IgD-negative memory B cell (primary cell): ENCODE measurements around the gene NDRG2. TPM values are rescaled to one million over a fixed set of nuclear protein-coding genes. Genes with fewer than 3 reads are reported as not detected.
"Not testable (repeated sequence)": the region's sequence is repeated elsewhere in the genome, so short reads cannot be mapped to it uniquely, and the experiment has no call there.

Source experiments
- H3K27ac Mint-ChIP-seq, 3 donors: one replicate each; pipeline ENCODE4 v1.8.0; 2020 to 2022; ENCODE audit warnings: mild to moderate bottlenecking in 3 of 3, mixed read lengths in 3 of 3, moderate library complexity in 1 of 3
- H3K27me3 Mint-ChIP-seq: one replicate; pipeline ENCODE4 v1.8.0; 2021; ENCODE audit warnings: mixed read lengths
- H3K36me3 Mint-ChIP-seq: one replicate; pipeline ENCODE4 v1.8.0; 2020; ENCODE audit warnings: mild to moderate bottlenecking, mixed read lengths
- H3K4me1 Mint-ChIP-seq, 3 donors: one replicate each; pipeline ENCODE4 v1.8.0; 2020 to 2022; ENCODE audit warnings: mixed read lengths in 3 of 3, mild to moderate bottlenecking in 1 of 3
- H3K4me3 Mint-ChIP-seq, 4 donors: one replicate each; pipeline ENCODE4 v1.8.0; 2020 to 2022; ENCODE audit warnings: mild to moderate bottlenecking in 4 of 4, mixed read lengths in 4 of 4, moderate library complexity in 3 of 4
- H3K9me3 Mint-ChIP-seq, 3 donors: one replicate each; pipeline ENCODE4 v1.8.0; 2020 to 2021; ENCODE audit warnings: mixed read lengths in 3 of 3, mild to moderate bottlenecking in 1 of 3
- polyA plus RNA-seq: library from polyadenylated mRNA; unstranded; fragments of 300-500 nt; fragmentation: Illumina TruSeq; gene quantifications from one replicate; pipeline ENCODE4 v1.2.3, GENCODE V29; 2021

Gene NDRG2
- polyA plus RNA-seq, 1 donor from 2014 or later = 4.9 TPM

DNA sequence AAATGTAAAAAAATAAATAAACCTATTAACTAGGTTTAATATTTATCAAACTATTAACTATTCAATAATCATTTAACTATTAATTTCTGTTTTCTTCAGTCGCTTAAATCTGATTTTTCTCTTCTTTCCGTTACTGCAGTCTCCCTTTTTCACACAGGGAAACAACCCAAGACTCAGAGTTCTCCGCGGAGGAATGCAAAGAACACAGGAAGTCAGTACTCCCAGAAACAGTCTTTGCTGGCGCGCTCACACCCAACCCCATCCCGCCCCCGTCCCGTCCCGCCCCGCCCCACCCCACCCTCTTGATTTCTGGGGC lies 35.4 kb downstream of the NDRG2 start:
- Mint-ChIP-seq H3K27ac (peak overlapping the region; percentile 17 to 99 (median 98)), H3K27me3 (peaks cover 1% of the 10 kb centered on the region), H3K4me1 (peaks cover 10 to 19% (median 14%) of the 10 kb centered on the region in 3 donors), H3K36me3 (no peaks in the 10 kb centered on the region), H3K9me3 (no peaks in the 10 kb centered on the region), H3K4me3 (peak overlapping the region; percentile 86 to 99 (median 94))

DNA sequence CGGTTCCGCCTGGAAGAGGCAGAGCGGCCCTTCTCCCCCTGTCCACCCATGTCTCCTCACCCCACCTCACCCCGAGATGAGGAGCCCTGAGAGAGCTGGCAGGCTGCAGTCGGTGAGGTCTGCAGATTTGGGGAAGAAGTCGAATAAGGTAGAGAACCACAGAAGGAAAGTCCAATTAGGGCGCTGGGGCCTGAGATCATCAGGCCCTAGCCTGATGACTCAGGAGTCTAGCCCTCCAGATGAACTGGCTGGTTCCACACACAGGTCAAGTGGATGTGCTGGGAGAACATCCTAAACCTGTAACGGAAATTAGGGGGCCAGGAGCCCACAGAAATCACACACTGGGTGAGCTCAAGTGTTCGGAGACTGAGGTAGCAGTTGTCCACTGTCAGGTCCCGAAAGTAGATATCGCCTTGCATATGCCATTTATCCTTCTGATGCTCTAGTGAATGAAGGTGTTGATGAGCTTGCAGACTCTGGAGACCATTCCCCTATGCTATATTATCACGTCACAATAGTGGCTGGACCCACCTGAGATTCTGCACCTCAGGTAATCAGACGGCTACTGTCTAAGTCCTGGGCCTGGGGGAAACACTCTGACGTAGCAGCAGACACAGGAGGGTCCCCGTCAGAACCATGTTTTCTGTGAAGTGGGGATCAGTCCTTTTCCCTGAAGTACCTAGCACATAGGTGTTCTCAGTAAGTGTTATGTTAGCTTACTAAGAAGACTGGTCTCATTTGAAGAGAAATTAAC lies 36.0 kb downstream of the NDRG2 start:
- no peaks in the 10 kb centered on the region for H3K36me3 Mint-ChIP-seq
- no peaks in the 10 kb centered on the region for H3K9me3 Mint-ChIP-seq
- peak overlapping the region in 3 of 4 donors; percentile 61 to 84 (median 71) for H3K4me3 Mint-ChIP-seq
- H3K27me3 Mint-ChIP-seq = peaks cover 1% of the 10 kb centered on the region
- H3K4me1 Mint-ChIP-seq = peaks cover 10 to 19% (median 14%) of the 10 kb centered on the region in 3 donors
- peak overlapping the region in 2 of 3 donors; percentile 76 to 99 for H3K27ac Mint-ChIP-seq

DNA sequence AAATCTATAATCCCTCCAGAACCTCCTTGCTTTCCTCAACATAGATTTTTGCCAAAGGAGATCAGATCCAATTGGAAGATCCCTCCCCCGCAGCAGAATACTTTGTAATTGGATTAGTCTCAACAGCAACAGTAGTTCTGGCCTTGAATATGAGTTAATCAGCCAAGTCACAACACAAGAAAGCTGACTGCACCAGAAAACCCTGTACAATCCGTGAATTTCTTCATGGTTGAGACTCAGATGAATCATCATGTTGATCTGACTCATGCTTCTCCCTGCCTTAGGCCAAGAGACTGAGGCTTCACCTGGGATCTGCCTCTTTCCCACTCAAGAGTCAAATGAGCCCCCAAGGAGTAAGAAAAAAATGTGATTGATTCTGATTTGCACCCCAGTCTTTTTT lies 38.0 kb downstream of the NDRG2 start:
- H3K4me1 Mint-ChIP-seq = peaks cover 10 to 16% (median 12%) of the 10 kb centered on the region in 3 donors
- H3K36me3 Mint-ChIP-seq = no peaks in the 10 kb centered on the region
- H3K4me3 Mint-ChIP-seq = peak overlapping the region in 1 of 4 donors; percentile 61
- H3K27me3 Mint-ChIP-seq = peaks cover 3% of the 10 kb centered on the region
- no peak overlapping the region for H3K27ac Mint-ChIP-seq
- no peaks in the 10 kb centered on the region for H3K9me3 Mint-ChIP-seq

DNA sequence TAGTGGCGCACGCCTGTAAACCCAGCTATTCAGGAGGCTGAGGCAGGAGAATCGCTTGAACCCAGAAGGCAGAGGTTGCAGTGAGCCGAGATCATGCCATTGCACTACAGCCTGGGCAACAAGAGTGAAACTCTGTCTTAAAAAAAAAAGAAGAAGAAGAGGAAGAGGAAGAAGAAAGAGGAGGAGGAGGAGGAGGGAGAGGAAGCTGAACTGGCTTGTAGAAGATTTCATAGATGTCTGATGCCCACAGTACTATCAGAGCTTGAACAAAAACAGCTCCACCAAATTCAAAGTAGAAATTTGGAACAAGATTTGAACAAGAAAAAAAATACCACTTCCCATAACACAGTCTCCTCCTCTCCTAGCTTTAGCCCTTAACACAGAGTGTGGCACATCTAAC lies 39.2 kb downstream of the NDRG2 start:
- peaks cover 8 to 12% (median 10%) of the 10 kb centered on the region in 3 donors for H3K4me1 Mint-ChIP-seq
- H3K36me3 Mint-ChIP-seq, H3K27me3 Mint-ChIP-seq, H3K4me3 Mint-ChIP-seq, H3K9me3 Mint-ChIP-seq, H3K27ac Mint-ChIP-seq: not testable (repeated sequence)

- Mint-ChIP-seq H3K27me3 (peaks cover 7% of the 10 kb centered on the region), H3K9me3 (peaks cover 0 to 1% (median 0%) of the 10 kb centered on the region in 3 donors), H3K36me3 (no peaks in the 10 kb centered on the region), H3K27ac (no peak overlapping the region), H3K4me1 (peaks cover 0 to 5% (median 0%) of the 10 kb centered on the region in 3 donors), H3K4me3 (no peak overlapping the region)
Observed at GRCh38 chr14:20982646-20983369, 42.1 kb downstream of the NDRG2 start.

- Mint-ChIP-seq H3K4me3 (no peak overlapping the region), H3K36me3 (no peaks in the 10 kb centered on the region), H3K9me3 (peaks cover 0 to 1% (median 0%) of the 10 kb centered on the region in 3 donors), H3K4me1 (peaks cover 0 to 4% (median 0%) of the 10 kb centered on the region in 3 donors), H3K27ac (no peak overlapping the region), H3K27me3 (peaks cover 7% of the 10 kb centered on the region)
Observed at GRCh38 chr14:20980906-20981305, 44.0 kb downstream of the NDRG2 start.

DNA sequence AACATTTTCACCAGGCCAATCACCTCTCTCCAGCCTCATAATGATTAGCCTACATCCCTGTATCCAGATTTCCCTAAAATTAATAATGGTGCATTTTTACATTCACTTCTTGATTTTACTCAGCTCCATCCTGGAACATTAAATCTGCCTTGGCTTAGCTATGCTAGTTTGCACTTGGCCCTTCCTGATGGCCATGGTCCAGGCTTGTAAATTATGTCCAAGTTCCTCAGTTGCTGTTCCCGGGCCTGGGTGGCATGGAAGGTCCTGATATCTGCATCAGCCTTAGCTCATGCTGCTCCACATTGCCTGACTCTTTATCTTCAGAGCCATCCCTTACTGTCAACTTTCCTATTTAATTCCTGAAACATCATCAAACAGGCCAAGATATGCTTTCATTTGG lies 46.2 kb downstream of the NDRG2 start:
- H3K27ac Mint-ChIP-seq = no peak overlapping the region
- no peaks in the 10 kb centered on the region for H3K4me1 Mint-ChIP-seq

GRCh38 chr14:20976291-20976690 lies 48.6 kb downstream of the NDRG2 start:
- Mint-ChIP-seq H3K4me3 (no peak overlapping the region), H3K4me1 (peaks cover 0 to 4% (median 2%) of the 10 kb centered on the region in 3 donors), H3K27me3 (peaks cover 13% of the 10 kb centered on the region), H3K27ac (no peak overlapping the region), H3K9me3 (peaks cover 0 to 1% (median 0%) of the 10 kb centered on the region in 3 donors), H3K36me3 (no peaks in the 10 kb centered on the region)

More for the DNA sequence above, 46.2 kb downstream of the NDRG2 start:
- Mint-ChIP-seq H3K27me3 (peaks cover 7% of the 10 kb centered on the region), H3K4me3 (no peak overlapping the region), H3K9me3 (peaks cover 0 to 1% (median 0%) of the 10 kb centered on the region in 3 donors), H3K36me3 (no peaks in the 10 kb centered on the region)

GRCh38 chr14:20973501-20973900 lies 51.4 kb downstream of the NDRG2 start:
- H3K36me3 Mint-ChIP-seq = peaks cover 2% of the 10 kb centered on the region
- no peak overlapping the region for H3K27ac Mint-ChIP-seq
- no peak overlapping the region for H3K4me3 Mint-ChIP-seq
- H3K27me3 Mint-ChIP-seq = peaks cover 16% of the 10 kb centered on the region
- peaks cover 3 to 7% (median 3%) of the 10 kb centered on the region in 3 donors for H3K4me1 Mint-ChIP-seq
- no peaks in the 10 kb centered on the region for H3K9me3 Mint-ChIP-seq

DNA sequence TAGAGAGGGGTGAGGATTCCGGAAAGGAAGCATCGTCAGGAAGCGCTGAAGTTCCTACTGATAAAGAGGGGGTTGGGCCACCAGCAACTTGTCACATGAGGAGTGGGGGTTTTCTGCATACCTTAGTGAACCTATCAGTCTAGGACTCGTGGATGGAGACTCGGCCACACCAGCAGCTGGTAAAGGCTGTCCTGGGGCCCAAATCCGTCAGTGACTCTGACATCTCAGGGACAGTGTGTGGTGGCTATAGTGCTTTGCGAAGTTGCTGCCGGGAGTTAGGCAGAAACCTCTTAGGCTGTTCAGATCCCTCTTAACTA lies 53.2 kb downstream of the NDRG2 start:
- no peak overlapping the region for H3K27ac Mint-ChIP-seq
- peaks cover 2% of the 10 kb centered on the region for H3K36me3 Mint-ChIP-seq
- H3K4me1 Mint-ChIP-seq = peaks cover 3 to 7% (median 3%) of the 10 kb centered on the region in 3 donors
- H3K4me3 Mint-ChIP-seq = peak overlapping the region; percentile 85 to 99 (median 93)
- H3K27me3 Mint-ChIP-seq = peaks cover 25% of the 10 kb centered on the region
- no peaks in the 10 kb centered on the region for H3K9me3 Mint-ChIP-seq

DNA sequence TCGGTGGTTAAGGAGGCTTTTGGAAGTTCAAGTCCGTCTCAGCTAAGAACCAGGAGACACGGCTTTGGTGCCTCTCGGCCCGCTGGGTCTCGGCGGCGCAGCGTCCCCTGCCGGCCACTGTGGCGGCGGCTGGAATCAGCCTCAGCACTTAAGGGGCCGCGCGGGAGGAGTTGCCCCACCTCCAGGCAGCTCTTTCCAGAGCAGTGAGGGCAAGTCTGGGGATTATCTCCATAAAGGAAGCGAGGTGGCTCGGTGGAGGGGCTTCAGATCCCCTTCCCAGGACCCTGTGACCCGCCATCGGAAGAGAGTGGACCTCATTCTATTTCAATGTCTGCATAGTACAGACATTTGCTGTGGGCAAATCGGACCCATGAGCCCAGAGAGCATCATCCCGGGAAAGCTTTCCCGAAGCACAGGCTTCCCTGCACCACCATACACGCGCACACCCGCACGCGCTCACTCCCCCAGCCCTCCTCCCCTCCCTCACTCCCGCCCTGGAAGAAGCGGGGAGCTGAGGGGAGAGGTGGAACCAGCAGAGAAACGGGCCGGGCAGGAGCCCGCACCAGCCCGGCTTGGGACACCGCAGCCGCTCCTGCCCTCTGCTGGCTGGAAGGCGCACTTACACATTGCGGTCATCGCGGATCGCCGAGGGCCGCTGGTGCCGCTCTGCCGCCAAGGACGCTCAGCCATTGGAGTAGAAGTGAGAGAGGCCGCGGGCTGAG lies 53.7 kb downstream of the NDRG2 start:
- H3K36me3 Mint-ChIP-seq = peaks cover 2% of the 10 kb centered on the region
- H3K4me1 Mint-ChIP-seq = peaks cover 3 to 7% (median 3%) of the 10 kb centered on the region in 3 donors
- H3K9me3 Mint-ChIP-seq = no peaks in the 10 kb centered on the region
- H3K27ac Mint-ChIP-seq = peak overlapping the region in 1 of 3 donors; percentile 73
- peaks cover 25% of the 10 kb centered on the region for H3K27me3 Mint-ChIP-seq
- peak overlapping the region; percentile 85 to 99 (median 93) for H3K4me3 Mint-ChIP-seq

- H3K4me1 Mint-ChIP-seq = peaks cover 3 to 7% (median 3%) of the 10 kb centered on the region in 3 donors
- peaks cover 25% of the 10 kb centered on the region for H3K27me3 Mint-ChIP-seq
- H3K9me3 Mint-ChIP-seq = no peaks in the 10 kb centered on the region
- peak overlapping the region in 1 of 3 donors; percentile 73 for H3K27ac Mint-ChIP-seq
- peaks cover 2% of the 10 kb centered on the region for H3K36me3 Mint-ChIP-seq
- H3K4me3 Mint-ChIP-seq = peak overlapping the region; percentile 85 to 99 (median 93)
Observed at GRCh38 chr14:20970647-20970982, 54.2 kb downstream of the NDRG2 start.

DNA sequence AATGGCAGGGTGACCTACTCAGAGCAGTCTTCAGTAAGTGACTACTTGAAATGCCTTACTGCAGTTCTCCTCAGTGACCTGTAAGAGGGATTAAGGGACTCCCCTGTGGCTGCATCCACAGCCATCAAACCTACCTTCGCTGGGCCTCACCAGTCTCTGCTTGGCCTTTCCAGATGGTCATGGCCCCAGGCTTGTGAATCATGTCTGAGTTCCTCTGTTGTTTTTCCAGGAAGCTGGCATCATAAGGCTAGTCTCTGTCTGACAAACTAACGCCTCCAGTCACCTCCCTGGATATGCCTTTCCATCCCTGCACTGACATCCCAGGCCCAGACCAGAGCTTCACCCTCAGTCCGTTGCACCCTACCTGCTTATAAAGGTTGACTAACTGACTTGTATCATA lies 55.5 kb downstream of the NDRG2 start:
- Mint-ChIP-seq H3K36me3 (peaks cover 4% of the 10 kb centered on the region), H3K4me1 (peaks cover 3 to 7% (median 4%) of the 10 kb centered on the region in 3 donors), H3K27ac (no peak overlapping the region), H3K27me3 (peaks cover 25% of the 10 kb centered on the region), H3K9me3 (no peaks in the 10 kb centered on the region), H3K4me3 (no peak overlapping the region)
